Effector memory CD4-positive, alpha-beta T cell (primary cell): Measurements from ENCODE around the gene EIF1AY.
"Not testable (repeated sequence)": the region's sequence is repeated elsewhere in the genome, so short reads cannot be mapped to it uniquely, and the experiment has no call there.

Experiments used
- DNase-seq, 3 donors: peaks; one replicate each; pipeline ENCODE4 v3.0.0-alpha.2; 2020
- H3K27ac ChIP-seq: 2 replicates; pipeline ENCODE4 v1.7.0; 2013; ENCODE audit warnings: mild to moderate bottlenecking, low read length, moderate library complexity; ENCODE audit not compliant: insufficient read depth, poor library complexity, severe bottlenecking
- H3K27me3 ChIP-seq: replicated peaks from 2 replicates; pipeline ENCODE4 v1.7.0; 2013; ENCODE audit warnings: mild to moderate bottlenecking, low read length; ENCODE audit not compliant: insufficient read depth, control insufficient read depth, poor library complexity, severe bottlenecking
- H3K36me3 ChIP-seq: 2 replicates; pipeline ENCODE4 v1.7.0; 2013; ENCODE audit warnings: mild to moderate bottlenecking, low read length, moderate library complexity; ENCODE audit not compliant: control insufficient read depth, insufficient read depth
- H3K4me1 ChIP-seq: 2 replicates; pipeline ENCODE4 v1.7.0; 2013; ENCODE audit warnings: low read length, mild to moderate bottlenecking; ENCODE audit not compliant: control insufficient read depth, insufficient read depth, poor library complexity, severe bottlenecking
- H3K4me3 ChIP-seq: 2 replicates; pipeline ENCODE4 v1.7.0; 2013; ENCODE audit warnings: low read length, low read depth, mild to moderate bottlenecking; ENCODE audit not compliant: insufficient read depth, poor library complexity, severe bottlenecking
- H3K9me3 ChIP-seq: 2 replicates; pipeline ENCODE4 v1.7.0; 2013; ENCODE audit warnings: mild to moderate bottlenecking, low read length, moderate library complexity; ENCODE audit not compliant: control insufficient read depth
- total RNA-seq, 3 donors: gene quantifications; one replicate each; lab custom pipeline; 2026; lab: John Stamatoyannopoulos, UW

Gene EIF1AY
- total RNA-seq, result 0.17 to 20.1 (median 17.0) reads per million in 3 donors

DNA sequence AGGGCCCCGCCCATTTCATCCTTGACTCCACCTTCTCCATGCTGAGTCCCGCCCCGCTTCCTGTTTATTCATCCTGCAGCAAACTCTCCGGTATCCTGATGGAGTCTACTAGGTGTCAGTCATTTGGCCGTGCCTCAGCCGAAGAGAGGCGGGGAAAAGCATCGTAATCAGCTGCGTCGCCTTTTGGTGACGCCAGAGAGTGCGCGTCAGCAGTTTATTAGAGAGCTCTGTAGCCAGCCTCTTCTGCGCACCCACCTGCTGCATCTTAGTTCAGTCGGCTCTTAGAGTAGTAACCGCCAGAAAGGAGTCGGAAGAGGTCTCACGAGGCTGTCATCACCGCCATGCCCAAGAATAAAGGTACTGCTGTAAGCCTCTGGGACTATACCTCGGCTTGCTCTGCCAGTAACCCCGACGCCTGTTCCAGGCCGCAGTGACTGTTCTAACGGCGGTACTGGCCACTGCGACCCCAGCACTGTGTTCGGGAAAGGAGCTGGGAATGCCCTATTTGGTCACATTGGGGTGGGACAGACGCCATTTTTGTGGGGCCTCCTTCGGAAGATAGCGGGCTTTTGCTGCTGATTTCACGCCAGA, at the start of gene EIF1AY:
TSS of gene EIF1AY (plus strand) at position 246 of the 591 bp plus-strand sequence. CDS start at position 342, 96 bp downstream.
- no peaks in the 10 kb centered on the region for H3K9me3 ChIP-seq
- H3K4me1 ChIP-seq, result no peaks in the 10 kb centered on the region
- H3K4me3 ChIP-seq, result peak within 1 kb of the TSS; percentile 42
- peak in 2 of 3 donors; percentile 83 to 85 for DNase-seq
- H3K27me3 ChIP-seq, result no peaks in the 10 kb centered on the region
- H3K27ac ChIP-seq, result peak within 1 kb of the TSS; percentile 83
- no peaks in the 10 kb centered on the region for H3K36me3 ChIP-seq

DNA sequence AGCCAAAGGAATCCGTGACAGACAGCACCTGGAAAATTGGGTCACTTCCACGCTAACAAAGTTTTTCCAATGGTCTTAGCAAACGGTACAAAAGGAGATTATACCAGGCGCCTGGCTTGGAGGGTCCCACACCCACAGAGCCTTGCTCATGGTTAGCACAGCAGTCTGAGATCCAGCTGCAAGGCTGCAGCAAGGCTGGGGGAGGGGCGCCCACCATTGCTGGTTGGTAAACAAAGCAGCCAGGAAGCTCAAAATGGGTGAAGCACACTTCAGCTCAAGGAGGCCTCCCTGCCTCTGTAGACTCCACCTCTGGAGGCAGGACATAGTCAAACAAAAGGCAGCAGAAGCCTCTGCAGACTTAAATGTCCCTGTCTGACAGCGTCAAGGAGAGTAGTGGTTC, 47.1 kb upstream of the EIF1AY start:
- Histone ChIP-seq H3K27me3 (no peaks in the 10 kb centered on the region), H3K27ac (no peak overlapping the region), H3K36me3 (no peaks in the 10 kb centered on the region), H3K4me3 (no peak overlapping the region), H3K4me1 (no peaks in the 10 kb centered on the region), H3K9me3 (no peaks in the 10 kb centered on the region)
- no peak for DNase-seq

DNA sequence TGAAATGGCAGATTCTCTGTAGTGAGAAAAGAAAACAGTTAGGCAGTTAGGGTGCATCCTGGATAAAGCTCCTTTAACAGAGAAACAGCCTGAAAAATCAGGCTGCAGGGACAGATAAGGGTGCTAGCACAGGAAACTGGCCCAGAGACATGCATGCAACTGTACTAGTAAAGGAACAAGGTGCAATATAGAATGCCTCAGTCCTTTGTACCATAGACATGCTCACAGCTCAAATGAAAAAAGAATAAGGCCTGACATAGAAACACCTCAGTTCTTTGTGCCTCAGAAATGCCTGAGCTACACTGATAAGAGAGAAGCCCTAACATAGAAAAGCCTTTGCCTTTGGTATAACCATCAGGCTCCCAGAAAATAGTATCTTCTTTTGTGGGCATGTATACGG, 37.4 kb upstream of the EIF1AY start:
- DNase-seq, result no peak
- H3K4me1 ChIP-seq, result no peaks in the 10 kb centered on the region
- no peak overlapping the region for H3K4me3 ChIP-seq
- no peaks in the 10 kb centered on the region for H3K36me3 ChIP-seq
- H3K27me3 ChIP-seq, result no peaks in the 10 kb centered on the region
- no peak overlapping the region for H3K27ac ChIP-seq
- H3K9me3 ChIP-seq, result no peaks in the 10 kb centered on the region

- Histone ChIP-seq H3K27me3 (no peaks in the 10 kb centered on the region), H3K4me1 (no peaks in the 10 kb centered on the region), H3K27ac (no peak overlapping the region), H3K9me3 (no peaks in the 10 kb centered on the region), H3K4me3 (no peak overlapping the region), H3K36me3 (no peaks in the 10 kb centered on the region)
- DNase-seq, result no peak
Measured at GRCh38 chrY:20538933-20539332, 36.6 kb upstream of the EIF1AY start.

GRCh38 chrY:20544451-20544960, 31.1 kb upstream of the EIF1AY start:
- H3K27ac ChIP-seq, result no peak overlapping the region
- H3K4me1 ChIP-seq, result no peaks in the 10 kb centered on the region
- no peaks in the 10 kb centered on the region for H3K36me3 ChIP-seq
- H3K27me3 ChIP-seq, result no peaks in the 10 kb centered on the region
- DNase-seq, result no peak
- H3K9me3 ChIP-seq, result no peaks in the 10 kb centered on the region
- no peak overlapping the region for H3K4me3 ChIP-seq

DNA sequence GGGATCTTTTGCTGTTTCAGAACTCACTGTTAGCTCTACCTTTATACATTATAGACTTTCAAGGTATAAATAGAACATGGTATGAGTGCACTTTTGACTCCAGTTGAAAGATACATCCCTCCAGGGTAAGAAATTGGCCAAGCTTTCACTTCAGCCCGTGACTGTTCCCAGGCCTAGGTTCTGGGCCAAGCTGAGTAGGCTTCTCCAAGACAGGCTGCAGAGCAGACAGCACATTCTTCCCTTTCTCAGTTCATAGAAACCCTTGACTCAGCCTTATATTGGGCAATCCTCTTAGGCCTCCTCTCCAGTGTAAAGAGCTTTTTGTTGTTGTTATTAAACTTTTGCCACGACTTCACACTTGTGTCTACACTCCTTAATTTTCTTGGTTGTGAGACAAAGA, 29.5 kb upstream of the EIF1AY start:
- DNase-seq, result no peak
- Histone ChIP-seq H3K27me3 (no peaks in the 10 kb centered on the region), H3K4me1 (no peaks in the 10 kb centered on the region), H3K4me3 (no peak overlapping the region), H3K36me3 (no peaks in the 10 kb centered on the region), H3K9me3 (no peaks in the 10 kb centered on the region), H3K27ac (no peak overlapping the region)

- Histone ChIP-seq H3K4me3 (no peak overlapping the region), H3K4me1 (no peaks in the 10 kb centered on the region), H3K27me3 (no peaks in the 10 kb centered on the region), H3K36me3 (no peaks in the 10 kb centered on the region), H3K27ac (no peak overlapping the region), H3K9me3 (no peaks in the 10 kb centered on the region)
- DNase-seq, result no peak
Measured at GRCh38 chrY:20549289-20549688, 26.3 kb upstream of the EIF1AY start.

- H3K9me3 ChIP-seq, result no peaks in the 10 kb centered on the region
- H3K27ac ChIP-seq, result no peak overlapping the region
- H3K4me3 ChIP-seq, result no peak overlapping the region
- H3K4me1 ChIP-seq, result no peaks in the 10 kb centered on the region
- H3K27me3 ChIP-seq, result no peaks in the 10 kb centered on the region
- DNase-seq, result no peak
- no peaks in the 10 kb centered on the region for H3K36me3 ChIP-seq
Measured at GRCh38 chrY:20551840-20552239, 23.7 kb upstream of the EIF1AY start.

GRCh38 chrY:20552764-20553323, 22.7 kb upstream of the EIF1AY start:
- H3K27me3 ChIP-seq, DNase-seq, H3K4me1 ChIP-seq, H3K36me3 ChIP-seq, H3K4me3 ChIP-seq, H3K9me3 ChIP-seq, H3K27ac ChIP-seq: not testable (repeated sequence)

DNA sequence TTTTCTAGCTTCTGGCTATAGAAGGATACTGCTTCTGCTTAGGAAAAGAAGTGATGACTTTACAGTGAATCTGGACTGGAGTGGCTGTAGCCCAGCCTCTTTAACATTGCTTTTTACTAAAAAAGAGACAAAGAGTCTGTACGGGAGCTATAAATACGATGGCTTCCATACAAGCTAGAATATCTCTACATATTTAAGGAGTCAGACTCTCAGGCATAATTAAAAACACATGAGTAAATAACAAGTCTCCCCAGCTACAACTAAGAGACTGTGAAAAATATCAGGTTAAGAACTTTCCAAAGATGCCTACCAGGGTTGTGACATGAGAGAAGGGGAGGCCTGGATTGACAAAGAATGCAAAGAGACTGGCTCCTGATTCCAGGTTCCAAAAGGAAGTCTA, 19.8 kb upstream of the EIF1AY start:
- DNase-seq, result no peak

More for the DNA sequence above, 19.8 kb upstream of the EIF1AY start:
- H3K27me3 ChIP-seq, result no peaks in the 10 kb centered on the region
- H3K4me1 ChIP-seq, result no peaks in the 10 kb centered on the region
- no peaks in the 10 kb centered on the region for H3K36me3 ChIP-seq
- H3K27ac ChIP-seq, result no peak overlapping the region
- H3K9me3 ChIP-seq, result no peaks in the 10 kb centered on the region
- no peak overlapping the region for H3K4me3 ChIP-seq
